ENCODE measurements around the gene HELZ. TPM values are rescaled to one million over a fixed set of nuclear protein-coding genes. Genes with fewer than 3 reads are reported as not detected.

The HELZ gene
- total RNA-seq, 1 experiment from 2014 or later = 40.5 TPM

DNA sequence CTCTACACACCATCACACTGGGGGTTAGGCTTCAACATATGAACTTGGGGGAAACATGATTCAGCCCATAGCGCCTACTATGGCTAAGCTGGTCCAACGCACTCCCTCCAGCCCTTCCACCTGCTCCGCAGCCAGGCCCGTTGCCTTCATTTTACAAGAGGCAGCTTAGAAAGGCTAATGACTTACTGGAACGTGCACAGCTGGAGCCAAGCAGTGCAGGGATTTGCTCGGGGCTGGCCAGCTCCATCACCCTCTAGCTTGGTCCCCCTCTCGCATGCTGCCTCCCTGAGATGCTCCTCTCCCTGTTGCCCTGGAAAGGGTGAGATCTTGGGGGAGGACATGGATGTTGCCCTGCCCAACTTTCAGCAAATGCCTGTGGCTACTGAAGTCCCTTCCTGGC is 203.5 kb downstream of the HELZ start:
- Histone ChIP-seq H2AFZ (ENCODE audit: low read depth, low read length, poor library complexity, severe bottlenecking) (no peak overlapping the region), H3K4me1 (ENCODE audit: control insufficient read depth in 1 of 2, insufficient read depth in 2 of 2, low read length in 2 of 2) (no peaks in the 10 kb centered on the region), H3K4me3 (replicated peaks in 1 of 2; ENCODE audit: low read depth in 1 of 2, low read length in 2 of 2) (no peak overlapping the region), H3K9me3 (ENCODE audit: control insufficient read depth in 1 of 2, insufficient read depth in 1 of 2, low read depth in 1 of 2, low read length in 2 of 2) (no peaks in the 10 kb centered on the region), H3K36me3 (ENCODE audit: control insufficient read depth in 1 of 2, insufficient read depth in 2 of 2, low read length in 2 of 2) (no peaks in the 10 kb centered on the region), H3K27me3 (ENCODE audit: insufficient read depth, low read length) (0 out of 2 replicates have a peak, but pooled peaks cover 4% of the 10 kb centered on the region), H3K9ac (ENCODE audit: low read length) (no peak overlapping the region), H3K79me2 (ENCODE audit: insufficient read depth, low read length) (no peaks in the 10 kb centered on the region), H3K4me2 (ENCODE audit: low read length) (no peak overlapping the region), H3K9me2 (ENCODE audit: insufficient read depth) (no peaks in the 10 kb centered on the region), H3K27ac (ENCODE audit: low read depth, low read length) (no peak overlapping the region), H4K20me1 (ENCODE audit: insufficient read depth) (no peaks in the 10 kb centered on the region)
- BruUV-seq (replicated peaks) = no TSS peak
- ChIA-PET CTCF (no interaction called here), RAD21 (ENCODE audit: low non-redundant PET in 1 of 2, low total read pairs in 2 of 2, uncharacterized antibody in 2 of 2, unreplicated experiment in 2 of 2) (no interaction called here), POLR2A (no interaction called here)
- TF ChIP-seq ZNF274 (IDR thresholded peaks at IDR 0.05; ENCODE audit: low read depth, low read length) (no peak), SIN3A (IDR thresholded peaks at IDR 0.05; ENCODE audit: low read depth) (no peak), ZFX (IDR thresholded peaks at IDR 0.05) (no peak), TCF7L2 (IDR thresholded peaks at IDR 0.05; ENCODE audit: borderline replicate concordance, extremely low read depth, insufficient read depth, insufficient read length) (no peak), CBX3 (IDR thresholded peaks at IDR 0.05; ENCODE audit: low read depth) (no peak), EZH2phosphoT487 (IDR thresholded peaks at IDR 0.05; ENCODE audit: borderline replicate concordance) (no peak), FOSL1 (IDR thresholded peaks at IDR 0.05; ENCODE audit: low read depth) (no peak), YY1 (IDR thresholded peaks at IDR 0.05; ENCODE audit: extremely low read depth, insufficient replicate concordance, low read depth, low read length) (no peak), POLR2AphosphoS5 (IDR thresholded peaks at IDR 0.05; ENCODE audit: low read depth, low read length) (no peak), RAD21 (IDR thresholded peaks at IDR 0.05; ENCODE audit: low read depth) (no peak), SRF (IDR thresholded peaks at IDR 0.05; ENCODE audit: low read depth) (no peak), POLR2A (IDR thresholded peaks at IDR 0.05; ENCODE audit: borderline replicate concordance, extremely low read depth, insufficient read depth, insufficient read length) (no peak), EZH2 (IDR thresholded peaks at IDR 0.05) (no peak), JUND (IDR thresholded peaks at IDR 0.05) (no peak), SP1 (IDR thresholded peaks at IDR 0.05; ENCODE audit: low read depth) (no peak)
- TF ChIP-seq, protein P1, sequence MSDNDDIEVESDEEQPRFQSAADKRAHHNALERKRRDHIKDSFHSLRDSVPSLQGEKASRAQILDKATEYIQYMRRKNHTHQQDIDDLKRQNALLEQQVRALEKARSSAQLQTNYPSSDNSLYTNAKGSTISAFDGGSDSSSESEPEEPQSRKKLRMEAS (IDR thresholded peaks at IDR 0.05) = no peak
- TF ChIP-seq, protein P2, sequence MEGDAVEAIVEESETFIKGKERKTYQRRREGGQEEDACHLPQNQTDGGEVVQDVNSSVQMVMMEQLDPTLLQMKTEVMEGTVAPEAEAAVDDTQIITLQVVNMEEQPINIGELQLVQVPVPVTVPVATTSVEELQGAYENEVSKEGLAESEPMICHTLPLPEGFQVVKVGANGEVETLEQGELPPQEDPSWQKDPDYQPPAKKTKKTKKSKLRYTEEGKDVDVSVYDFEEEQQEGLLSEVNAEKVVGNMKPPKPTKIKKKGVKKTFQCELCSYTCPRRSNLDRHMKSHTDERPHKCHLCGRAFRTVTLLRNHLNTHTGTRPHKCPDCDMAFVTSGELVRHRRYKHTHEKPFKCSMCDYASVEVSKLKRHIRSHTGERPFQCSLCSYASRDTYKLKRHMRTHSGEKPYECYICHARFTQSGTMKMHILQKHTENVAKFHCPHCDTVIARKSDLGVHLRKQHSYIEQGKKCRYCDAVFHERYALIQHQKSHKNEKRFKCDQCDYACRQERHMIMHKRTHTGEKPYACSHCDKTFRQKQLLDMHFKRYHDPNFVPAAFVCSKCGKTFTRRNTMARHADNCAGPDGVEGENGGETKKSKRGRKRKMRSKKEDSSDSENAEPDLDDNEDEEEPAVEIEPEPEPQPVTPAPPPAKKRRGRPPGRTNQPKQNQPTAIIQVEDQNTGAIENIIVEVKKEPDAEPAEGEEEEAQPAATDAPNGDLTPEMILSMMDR (IDR thresholded peaks at IDR 0.05 in 2 of 3, conservative IDR thresholded peaks at IDR 0.05 in 1 of 3; ENCODE audit: borderline replicate concordance in 1 of 3, insufficient read depth in 1 of 3, low read depth in 2 of 3, low read length in 2 of 3) = no peak
- TF ChIP-seq, protein P3, sequence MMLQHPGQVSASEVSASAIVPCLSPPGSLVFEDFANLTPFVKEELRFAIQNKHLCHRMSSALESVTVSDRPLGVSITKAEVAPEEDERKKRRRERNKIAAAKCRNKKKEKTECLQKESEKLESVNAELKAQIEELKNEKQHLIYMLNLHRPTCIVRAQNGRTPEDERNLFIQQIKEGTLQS (IDR thresholded peaks at IDR 0.05) = no peak
- TF ChIP-seq, protein P4, sequence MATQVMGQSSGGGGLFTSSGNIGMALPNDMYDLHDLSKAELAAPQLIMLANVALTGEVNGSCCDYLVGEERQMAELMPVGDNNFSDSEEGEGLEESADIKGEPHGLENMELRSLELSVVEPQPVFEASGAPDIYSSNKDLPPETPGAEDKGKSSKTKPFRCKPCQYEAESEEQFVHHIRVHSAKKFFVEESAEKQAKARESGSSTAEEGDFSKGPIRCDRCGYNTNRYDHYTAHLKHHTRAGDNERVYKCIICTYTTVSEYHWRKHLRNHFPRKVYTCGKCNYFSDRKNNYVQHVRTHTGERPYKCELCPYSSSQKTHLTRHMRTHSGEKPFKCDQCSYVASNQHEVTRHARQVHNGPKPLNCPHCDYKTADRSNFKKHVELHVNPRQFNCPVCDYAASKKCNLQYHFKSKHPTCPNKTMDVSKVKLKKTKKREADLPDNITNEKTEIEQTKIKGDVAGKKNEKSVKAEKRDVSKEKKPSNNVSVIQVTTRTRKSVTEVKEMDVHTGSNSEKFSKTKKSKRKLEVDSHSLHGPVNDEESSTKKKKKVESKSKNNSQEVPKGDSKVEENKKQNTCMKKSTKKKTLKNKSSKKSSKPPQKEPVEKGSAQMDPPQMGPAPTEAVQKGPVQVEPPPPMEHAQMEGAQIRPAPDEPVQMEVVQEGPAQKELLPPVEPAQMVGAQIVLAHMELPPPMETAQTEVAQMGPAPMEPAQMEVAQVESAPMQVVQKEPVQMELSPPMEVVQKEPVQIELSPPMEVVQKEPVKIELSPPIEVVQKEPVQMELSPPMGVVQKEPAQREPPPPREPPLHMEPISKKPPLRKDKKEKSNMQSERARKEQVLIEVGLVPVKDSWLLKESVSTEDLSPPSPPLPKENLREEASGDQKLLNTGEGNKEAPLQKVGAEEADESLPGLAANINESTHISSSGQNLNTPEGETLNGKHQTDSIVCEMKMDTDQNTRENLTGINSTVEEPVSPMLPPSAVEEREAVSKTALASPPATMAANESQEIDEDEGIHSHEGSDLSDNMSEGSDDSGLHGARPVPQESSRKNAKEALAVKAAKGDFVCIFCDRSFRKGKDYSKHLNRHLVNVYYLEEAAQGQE (IDR thresholded peaks at IDR 0.05; ENCODE audit: low read depth) = no peak
- TF ChIP-seq, protein P5, sequence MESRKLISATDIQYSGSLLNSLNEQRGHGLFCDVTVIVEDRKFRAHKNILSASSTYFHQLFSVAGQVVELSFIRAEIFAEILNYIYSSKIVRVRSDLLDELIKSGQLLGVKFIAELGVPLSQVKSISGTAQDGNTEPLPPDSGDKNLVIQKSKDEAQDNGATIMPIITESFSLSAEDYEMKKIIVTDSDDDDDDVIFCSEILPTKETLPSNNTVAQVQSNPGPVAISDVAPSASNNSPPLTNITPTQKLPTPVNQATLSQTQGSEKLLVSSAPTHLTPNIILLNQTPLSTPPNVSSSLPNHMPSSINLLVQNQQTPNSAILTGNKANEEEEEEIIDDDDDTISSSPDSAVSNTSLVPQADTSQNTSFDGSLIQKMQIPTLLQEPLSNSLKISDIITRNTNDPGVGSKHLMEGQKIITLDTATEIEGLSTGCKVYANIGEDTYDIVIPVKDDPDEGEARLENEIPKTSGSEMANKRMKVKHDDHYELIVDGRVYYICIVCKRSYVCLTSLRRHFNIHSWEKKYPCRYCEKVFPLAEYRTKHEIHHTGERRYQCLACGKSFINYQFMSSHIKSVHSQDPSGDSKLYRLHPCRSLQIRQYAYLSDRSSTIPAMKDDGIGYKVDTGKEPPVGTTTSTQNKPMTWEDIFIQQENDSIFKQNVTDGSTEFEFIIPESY (IDR thresholded peaks at IDR 0.05; ENCODE audit: extremely low read depth, insufficient replicate concordance, low read length) = no peak
- intact Hi-C loops (cut with micrococcal nuclease) = no loop called here
- ATAC-seq (no peak), DNase-seq (ENCODE audit: low read depth, low spot score) (no peak)
